NCI-H526 treated with DMSO at 0.1 percent for 48 hours (cell line): ENCODE measurements around the gene RELN.
"Not testable (repeated sequence)": the region's sequence is repeated elsewhere in the genome, so short reads cannot be mapped to it uniquely, and the experiment has no call there.

Source experiments
- DNase-seq: peaks from one replicate; lab custom pipeline; 2025; lab: John Stamatoyannopoulos, UW

Gene RELN

DNA sequence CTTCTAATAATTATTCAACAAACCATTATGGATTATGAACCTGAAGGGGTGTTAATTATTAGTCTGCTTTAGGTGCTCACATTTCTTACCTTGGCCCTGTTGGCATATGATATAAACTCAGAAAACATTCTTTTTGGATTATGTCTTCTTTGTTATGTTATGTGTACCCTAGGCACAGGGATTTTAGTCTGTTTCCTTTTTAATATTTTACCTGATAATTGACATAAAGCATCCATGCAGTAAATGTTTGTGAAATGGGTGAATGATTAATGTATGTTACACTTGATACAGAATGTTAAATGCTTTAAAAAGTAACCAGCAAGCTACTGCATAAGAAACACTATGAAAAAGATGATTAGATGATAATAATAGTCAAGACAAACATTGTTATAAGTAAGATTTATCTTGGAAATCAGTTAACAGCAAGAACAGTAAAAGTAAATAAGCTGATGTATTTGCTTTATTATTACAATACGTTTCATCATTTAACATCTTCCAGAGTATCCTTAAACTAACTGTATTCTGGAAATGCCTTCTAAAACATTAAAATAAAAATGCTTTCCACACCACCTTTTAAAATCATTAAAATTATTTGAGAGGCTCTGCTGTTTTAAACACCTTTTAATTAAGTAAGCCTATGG is 204.7 kb downstream of the RELN start:
- DNase-seq = no peak

DNA sequence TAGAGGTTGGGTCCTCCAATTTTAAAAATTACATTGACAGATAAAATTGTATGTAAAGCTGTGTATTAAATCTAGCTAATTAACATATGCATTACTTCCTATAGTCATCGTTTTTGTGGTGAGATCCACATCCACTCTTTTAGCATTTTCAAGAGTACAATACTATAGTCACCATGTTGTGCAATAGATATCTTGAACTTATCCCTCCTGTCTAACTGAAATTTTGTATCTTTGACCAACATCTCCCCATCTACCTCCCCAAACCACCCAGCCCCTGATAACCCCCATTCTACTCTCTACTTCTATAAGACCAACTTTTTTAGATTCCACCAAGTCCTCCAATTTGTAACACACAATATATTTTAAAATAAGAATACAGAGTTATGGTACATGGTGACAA is 208.0 kb downstream of the RELN start:
- no peak for DNase-seq

GRCh38 chr7:103780561-103780960 is 208.9 kb downstream of the RELN start:
- DNase-seq = not testable (repeated sequence)

DNA sequence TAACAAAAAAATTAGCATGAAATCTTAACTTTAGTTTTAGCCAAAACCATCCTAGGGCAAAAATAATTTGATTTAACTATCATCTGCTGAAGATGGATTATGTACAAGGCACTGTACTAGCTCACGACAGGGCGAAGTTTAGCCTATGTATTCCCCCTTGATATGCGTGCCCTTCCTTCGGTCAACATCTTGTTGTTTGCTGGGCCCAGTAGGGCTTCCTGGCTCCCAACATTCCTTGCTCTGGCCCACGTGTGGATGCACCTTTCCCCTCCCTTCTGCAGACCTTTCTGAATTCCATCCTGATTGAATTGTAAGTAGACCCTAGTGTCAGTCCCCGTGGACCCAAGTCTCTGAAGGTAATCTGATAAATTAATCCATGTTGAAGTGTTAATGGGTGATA is 212.0 kb downstream of the RELN start:
- DNase-seq = no peak

- DNase-seq = no peak
Observed at GRCh38 chr7:103773726-103774125, 215.7 kb downstream of the RELN start.

DNA sequence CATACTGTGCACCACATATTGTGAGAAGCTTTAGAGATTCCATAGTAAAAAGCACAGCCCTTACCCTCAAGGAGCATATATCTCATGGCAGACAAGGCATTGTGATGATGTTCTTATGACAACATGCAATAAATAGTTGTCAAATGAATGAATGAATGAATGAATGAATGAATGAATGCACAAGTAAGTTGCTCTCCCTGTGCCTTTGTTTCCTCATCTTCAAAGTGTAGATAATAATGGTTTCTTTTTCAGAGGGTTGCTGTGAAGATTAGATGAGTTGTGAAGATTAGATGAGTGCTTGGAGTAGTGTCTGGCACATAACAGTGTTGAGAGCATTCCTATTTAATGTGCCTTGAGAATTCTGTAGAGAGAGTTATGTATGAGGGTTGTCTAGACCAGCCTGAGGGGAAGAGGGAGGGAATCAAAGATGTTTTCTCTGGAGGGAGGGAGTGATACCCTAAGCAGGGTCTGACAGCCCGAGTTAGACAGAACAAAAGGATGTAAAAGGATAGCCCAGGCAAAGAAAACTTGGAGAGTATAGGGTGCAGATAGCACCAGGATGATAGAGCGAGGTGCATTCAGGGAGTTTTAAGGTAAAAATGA is 217.2 kb downstream of the RELN start:
- no peak for DNase-seq

DNA sequence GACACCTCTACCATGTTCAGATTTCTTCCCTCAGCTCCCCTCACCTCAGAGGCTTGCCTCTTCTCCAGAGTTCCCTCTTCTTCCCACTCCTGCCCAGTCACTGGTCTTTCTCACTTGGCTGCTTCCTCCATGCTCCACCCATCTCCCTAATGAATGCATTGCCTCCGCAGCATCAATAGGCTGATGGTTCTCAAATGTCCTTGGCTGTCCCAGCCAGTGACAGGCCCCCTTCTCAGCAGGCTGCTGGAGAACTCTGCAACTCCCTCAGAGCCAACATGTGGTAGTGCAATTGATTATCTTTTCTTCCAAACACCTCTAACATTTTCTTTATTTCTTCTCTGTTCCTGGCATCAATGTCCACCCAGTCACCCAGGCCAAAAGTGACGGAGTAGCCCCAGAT is 218.2 kb downstream of the RELN start:
- DNase-seq = no peak

- no peak for DNase-seq
Observed at GRCh38 chr7:103766660-103767059, 222.8 kb downstream of the RELN start.

DNA sequence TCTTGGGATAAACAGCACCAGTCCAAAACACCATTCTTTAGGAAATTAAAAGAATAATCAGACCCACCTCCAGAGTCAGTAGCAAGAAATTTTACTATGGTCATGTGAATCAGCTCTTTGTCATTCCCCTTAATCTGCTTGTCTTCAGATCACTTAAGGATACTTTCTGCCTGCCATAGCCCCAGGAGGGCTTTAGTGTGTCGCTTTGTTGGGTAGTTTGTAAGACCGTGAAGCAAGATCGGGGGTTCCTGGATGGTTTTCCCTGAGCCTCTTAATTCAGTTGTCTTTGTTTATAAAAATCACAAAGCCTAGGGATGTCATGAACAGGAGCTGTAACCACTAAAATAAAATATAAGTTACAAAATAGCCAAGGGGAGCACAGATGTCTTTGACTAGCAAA is 223.6 kb downstream of the RELN start:
- DNase-seq = no peak

DNA sequence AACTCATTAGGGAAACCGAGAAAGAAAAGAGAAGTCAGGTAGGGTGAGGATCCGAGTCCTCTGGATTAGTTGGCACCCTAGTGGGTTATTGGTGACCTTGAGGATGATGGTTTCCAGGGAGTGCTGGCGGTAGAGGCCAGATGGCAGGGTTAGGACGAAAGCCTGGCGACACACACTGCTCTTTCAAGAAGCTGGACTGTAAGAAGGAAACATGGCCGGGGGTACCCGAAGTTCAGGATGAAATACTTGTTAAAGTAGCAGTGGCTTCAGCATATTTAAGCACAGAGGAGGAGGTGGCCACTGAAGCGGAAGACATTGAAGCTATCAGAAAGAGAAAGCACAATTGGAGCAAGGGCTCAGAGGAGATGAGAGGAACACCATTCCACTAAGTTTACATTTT is 224.6 kb downstream of the RELN start:
- DNase-seq = no peak

DNA sequence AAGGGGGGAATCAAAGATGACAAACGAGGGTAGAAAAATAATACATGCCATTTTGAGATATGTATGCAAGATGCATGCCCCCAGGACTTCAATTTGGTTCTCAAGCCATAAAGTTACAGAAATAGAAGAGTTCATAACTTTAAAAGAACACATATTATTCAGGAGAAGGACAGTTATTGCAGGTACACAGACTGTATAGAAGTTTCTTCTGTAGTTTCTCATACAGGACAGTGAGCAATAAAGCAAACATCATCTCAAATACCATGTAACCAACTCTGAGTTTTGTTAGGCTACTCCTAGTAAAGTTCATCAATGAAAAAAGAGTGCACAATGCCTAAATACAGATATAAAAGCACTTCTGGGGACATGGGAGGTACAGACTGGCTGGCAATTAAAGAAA is 226.6 kb downstream of the RELN start:
- no peak for DNase-seq

DNA sequence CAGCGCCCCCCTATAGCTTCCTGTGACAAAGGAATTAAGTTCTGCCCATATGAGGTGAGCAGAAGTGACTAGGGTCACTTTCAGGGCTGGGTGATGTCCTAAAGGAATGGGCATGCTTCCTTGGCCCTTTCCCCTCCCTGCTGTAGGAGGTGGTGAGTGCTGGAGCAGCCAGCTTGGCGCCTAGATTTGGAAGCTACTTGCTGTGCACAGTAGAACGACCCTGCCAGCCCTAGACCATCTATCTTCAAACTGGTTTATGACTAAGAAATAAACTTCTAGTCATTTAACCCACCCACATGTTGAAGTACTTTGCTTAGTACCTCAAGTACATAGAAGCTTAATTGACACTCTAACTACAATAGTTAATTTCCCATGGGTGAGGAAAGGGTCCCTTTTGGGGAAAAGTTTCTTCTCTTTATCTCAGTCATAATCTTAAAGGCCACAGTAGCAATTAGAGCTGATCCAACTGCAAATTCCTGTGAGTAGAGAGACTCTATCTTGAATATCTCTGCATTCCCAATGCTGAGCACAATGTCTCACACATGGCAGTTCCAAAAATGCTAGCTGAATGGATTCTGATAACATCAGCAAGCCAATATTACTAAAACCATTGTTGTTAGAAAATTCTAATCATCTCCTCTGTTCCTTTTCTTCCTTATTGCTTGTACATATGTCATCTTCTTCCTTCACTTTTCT is 227.2 kb downstream of the RELN start:
- DNase-seq = no peak

DNA sequence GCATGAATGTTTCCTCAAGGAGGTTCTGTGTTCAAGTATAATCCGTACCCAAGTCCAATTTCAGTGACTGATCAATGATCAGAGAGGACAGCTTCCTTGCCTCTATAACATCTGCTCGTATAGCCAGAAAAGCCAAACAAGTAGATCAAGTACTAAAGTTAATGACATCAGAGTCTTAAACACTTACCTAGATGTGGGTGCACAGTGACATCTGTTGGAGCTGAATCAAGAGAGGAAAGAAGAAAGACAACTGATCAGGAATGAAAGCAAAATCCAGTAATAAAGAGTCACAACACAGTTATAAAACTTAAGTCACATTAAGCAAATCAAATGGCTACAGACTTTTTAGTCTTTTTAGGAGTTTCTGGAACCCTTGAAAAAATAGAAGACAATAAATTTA is 236.5 kb downstream of the RELN start:
- peak; percentile 23 for DNase-seq

DNA sequence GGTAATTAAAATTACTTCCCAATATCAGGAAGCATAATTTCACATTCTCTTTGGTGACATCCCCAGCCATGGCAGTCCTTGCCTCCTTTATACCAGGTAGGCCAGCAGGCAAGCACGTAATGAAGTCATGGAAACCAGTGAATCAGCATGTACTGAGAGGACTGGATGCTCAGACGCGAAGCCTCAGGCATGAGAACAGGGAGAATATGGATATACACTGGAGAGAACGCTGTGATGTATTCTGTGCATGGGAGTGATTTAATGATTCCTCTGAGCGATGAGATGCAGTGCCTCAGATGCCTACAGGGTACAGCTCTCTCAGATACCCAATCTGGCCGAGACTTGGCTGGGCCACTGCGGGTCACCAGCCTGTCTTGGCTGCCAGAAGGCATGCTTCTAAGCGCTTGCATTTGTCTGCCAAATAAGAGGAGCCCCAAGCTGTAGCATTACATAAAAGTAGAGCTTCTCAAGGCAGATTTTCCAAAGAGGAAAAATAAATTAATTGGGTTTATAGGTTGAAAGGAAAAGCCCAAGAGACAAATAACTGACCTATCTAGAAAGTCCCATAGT is 238.1 kb downstream of the RELN start:
- DNase-seq = no peak

DNA sequence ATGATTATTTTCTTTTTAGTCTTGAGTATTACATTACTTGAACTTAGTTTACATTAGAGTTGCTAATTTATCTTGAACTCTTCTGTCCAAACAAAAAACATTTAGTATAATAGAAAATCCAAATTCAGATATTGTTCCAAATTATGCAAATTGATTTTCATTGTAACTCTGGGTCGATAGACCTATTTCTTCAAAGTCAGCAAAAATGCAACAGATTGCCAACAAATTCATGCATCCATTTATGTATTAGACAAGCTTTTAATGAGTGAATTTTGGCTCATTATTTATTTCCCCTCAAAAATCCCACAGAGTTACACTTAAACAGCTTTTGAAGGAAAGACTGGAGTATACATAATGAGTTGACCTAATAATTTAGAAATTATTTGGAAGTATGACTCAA is 240.8 kb downstream of the RELN start:
- DNase-seq = no peak

DNA sequence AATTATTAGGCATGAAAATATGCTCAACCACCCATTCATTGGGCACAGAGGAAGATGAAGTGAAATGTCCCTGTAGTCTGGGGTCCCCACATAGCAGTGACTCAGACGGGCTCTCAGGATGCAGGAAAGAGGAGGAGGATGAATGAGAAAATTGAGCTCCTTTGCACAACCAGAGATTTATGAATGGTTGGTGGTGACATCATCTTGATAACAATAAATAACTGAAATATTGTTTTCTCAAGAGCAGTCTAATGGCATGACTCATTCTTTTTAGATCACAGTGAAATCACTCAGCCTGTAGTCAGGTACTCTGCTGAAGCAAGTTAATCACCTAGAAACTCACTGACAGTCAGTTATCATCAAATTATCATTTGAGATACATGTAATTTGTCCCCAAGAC is 254.1 kb downstream of the RELN start:
- DNase-seq = no peak

DNA sequence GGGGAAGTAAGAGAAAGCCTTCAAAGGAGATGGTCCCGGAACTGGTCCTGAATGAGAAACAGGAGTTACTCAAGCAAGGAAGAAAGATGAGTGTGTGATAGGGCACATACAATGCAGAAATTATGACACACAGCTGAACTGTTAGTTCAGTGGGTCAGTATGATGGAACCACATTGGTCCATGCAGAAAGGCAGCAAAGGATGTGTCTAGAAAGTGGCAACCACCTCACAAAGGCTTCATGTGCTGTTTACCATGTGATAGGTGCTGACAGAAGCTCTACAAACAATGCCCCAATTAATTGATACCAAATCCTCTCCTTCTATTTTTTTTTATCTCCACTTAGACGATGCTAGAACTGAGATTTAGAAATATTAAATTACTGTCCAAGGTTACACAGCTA is 258.3 kb downstream of the RELN start:
- no peak for DNase-seq

DNA sequence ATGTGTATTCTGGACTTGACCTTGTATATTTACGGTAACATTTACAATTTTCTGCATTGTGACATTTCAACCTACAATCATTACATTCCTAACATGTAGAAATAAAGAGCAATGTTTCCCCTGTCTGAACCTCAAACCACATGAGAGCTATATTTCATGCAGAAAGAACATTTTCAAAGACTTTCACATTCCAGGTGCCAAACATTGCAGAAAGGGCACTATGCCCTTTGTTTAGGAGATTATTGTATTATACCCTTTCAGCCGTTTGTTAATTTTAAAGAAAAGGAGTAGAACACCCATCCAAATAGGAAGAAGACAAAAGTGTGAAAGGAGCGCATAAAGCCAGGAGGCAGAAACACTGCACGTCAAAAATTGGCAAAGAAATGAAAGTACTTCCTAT is 260.4 kb downstream of the RELN start:
- no peak for DNase-seq

DNA sequence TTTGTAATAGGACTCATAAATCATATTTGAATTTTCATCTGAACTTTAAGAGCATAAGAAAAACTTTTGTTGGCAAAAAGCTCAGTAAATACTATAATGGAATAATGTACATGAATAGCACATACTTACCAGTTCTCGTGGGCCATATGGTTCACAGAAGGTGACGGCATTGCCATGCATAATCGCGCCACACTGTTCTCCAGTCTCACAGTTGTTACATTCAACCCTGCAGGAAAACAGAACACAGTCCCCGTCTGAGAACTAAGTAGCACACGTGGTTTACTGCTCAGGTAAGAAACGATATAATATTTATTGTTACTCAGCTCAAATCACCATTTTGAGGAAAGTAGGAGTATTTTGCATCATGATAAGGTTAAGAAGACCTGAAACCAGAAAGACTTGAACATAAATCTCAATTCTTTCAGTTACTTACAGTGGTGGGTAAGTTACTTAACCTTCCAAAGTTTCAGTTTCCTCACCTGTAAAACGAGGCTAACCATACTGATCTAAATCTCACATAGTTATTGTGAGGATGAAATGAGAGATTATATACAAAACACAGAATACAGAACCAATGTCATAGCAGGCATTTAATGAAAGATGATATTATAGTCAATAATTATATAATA is 261.4 kb downstream of the RELN start:
- DNase-seq = no peak

DNA sequence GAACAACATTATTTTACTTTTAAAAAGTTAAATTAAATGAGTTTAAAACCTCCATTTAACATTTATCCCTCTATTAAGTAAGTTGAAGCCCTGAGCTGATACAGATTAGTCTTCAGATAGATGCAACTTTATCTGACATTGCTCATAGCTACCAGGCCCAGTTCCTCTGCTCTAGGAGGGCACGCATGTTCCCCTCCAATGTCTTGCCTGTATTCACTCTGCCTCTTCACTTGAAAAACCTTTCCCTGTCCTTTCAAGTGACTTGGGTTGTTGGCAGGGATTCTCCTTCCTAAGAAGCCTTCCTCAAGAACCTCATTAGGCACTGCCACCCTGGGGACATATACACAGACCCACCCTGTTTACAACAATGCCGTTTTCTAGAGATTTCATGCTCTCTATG is 270.4 kb downstream of the RELN start:
- no peak for DNase-seq

GRCh38 chr7:103718482-103719061 is 270.9 kb downstream of the RELN start:
- DNase-seq = no peak

- DNase-seq = no peak
Observed at GRCh38 chr7:103717574-103717973, 271.9 kb downstream of the RELN start.
